SIG-M5 treated with dmso at 0.1 percent for 504 hours (cell line): ENCODE measurements around the gene PKD1L1.

Experiments used
- DNase-seq: peaks from one replicate; lab custom pipeline; 2025; ENCODE audit not compliant: unreplicated experiment; lab: John Stamatoyannopoulos, UW

PKD1L1 gene

DNA sequence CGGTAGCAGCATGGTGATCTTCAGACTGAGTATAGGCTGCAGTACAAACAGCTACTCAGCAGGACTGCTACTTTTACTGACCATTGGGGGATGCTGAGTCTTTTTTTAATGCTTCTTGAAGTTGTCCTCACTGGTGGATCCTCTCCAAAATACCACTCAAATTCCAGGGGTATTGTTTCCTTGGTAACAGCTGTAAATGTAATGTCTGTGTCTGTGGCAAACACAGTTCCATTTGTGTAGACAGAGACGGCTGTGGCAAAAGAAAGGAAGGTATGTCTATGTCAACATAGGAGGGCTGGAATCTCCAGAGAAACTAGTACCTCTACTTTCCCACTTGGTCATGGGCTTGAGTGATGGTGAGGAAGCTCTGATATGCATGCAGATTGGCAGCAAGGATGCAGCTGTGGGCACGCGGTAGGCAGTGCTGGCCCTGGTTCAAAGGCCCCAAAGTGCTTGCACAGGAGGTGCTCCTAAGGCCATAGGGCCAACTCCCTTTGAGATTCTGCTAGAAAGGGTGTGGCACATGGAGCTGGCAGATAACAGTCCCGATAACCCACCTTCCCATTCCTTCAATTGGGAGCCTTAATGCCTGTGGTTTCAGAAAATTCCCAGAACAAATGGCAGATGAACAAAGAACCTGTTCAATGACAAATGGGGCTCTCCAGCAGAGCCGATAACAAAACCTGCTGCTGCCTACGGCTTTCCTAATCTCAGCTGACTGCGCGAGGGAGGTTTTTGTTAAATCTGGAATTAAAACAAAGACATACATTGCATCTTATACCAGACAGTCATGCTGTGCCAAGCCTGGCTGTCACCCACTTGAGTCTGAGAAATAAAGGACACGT lies 43.0 kb downstream of the PKD1L1 start:
- no peak for DNase-seq

DNA sequence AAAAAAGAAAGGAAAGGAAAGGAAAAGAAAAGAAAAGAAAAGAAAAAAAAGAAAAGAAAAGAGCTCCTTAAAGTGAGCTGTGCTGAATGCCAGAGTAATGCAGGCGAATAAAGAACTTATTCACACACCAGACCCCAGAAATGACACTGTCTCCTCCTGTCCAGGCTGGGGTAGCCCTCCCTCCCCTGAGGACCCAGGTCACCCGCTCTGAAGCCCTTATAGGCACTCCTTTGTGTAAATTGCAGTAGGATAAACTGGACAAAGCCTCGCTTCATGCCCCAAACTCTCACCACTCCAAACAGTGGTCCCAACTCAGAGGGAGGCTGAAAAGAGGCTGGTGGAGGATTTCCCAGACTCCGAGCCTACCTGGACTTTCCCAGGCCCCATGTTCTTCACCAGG lies 46.3 kb downstream of the PKD1L1 start:
- DNase-seq = no peak

DNA sequence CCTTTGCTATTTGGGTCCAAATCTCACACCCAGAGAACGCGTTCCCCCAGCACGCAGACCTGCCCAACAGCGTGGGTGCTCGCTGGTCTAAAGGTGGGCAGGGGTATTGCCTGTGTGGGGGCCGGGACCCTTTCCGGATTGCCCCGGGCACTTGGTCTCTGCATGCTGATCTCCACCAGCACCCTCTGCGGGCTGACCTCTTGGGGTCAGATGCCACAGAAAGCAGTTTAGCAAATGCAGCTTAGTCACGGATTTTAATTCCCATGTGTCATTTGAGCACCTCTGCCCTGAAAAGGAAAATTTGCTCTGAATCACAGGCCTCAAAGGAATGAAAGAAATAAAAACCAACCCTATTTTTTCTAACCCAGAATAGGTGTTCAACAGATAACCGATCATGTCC lies 46.7 kb downstream of the PKD1L1 start:
- DNase-seq = no peak

DNA sequence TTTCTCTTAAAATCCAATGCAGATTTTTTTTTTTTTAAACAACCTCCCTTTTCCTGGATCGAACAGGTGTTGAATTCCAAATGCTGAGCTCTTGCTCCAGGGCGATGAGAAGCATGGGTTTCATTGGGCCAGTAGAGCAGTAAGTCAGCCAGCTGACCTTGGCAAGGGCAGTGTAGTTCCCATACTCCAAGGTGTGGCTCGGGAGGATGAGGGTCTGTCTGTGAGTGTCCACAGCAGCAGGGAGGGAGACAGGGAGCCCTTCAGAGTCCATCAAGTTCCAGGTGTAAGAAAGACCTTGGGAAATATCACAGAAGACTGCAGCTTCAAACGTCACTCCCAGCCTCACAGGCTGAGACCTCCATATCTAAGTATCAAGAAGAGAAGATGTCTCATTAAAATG lies 50.4 kb downstream of the PKD1L1 start:
- DNase-seq = no peak

DNA sequence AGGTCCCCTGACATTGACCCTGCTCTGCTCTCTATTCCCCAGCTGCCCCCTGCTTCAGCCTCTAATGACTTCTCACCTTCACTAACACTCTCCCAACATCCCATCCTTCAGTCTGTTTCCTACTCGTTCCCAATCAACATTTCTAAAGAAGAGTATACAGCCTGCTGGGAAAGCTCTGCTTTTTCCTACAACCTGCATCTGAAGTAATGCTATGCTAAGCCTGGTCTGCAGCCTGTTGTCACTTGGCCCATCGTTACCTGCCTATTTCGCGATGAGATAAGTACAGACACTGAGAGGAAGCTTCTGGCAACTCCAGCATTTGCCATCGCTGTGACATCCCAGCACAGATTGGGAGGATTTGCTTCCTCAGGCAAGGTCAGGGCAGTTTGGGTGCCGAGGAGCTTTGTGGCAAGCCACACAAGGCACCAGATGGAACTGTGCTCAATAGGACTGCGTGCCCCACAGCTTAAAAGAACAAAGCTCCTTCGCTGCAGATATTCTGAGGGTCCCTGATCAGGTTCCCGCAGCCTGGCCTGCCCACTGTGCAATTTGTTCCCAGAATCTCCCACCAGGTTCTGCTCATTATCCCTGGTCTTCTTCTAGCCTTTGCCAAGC lies 51.4 kb downstream of the PKD1L1 start:
- no peak for DNase-seq

DNA sequence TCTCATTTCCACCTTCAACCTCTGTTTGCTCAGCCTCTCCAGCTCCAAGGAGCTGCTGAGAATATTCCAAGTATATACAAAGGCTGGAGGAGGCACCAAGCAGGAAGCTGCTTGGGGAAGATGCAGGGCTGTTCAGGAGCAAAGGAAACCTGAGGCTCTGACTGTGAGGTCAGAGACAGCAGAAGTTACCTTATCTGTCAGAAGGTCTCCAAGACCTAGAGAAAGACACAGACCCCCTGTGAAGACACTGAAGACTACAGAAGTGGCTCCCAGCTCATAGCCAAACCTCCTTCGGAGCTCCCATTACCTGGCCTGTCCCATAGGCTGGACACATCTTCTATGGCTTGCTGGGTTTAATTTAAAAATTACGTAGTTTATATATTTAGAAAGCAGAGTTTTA lies 53.2 kb downstream of the PKD1L1 start:
- no peak for DNase-seq

DNA sequence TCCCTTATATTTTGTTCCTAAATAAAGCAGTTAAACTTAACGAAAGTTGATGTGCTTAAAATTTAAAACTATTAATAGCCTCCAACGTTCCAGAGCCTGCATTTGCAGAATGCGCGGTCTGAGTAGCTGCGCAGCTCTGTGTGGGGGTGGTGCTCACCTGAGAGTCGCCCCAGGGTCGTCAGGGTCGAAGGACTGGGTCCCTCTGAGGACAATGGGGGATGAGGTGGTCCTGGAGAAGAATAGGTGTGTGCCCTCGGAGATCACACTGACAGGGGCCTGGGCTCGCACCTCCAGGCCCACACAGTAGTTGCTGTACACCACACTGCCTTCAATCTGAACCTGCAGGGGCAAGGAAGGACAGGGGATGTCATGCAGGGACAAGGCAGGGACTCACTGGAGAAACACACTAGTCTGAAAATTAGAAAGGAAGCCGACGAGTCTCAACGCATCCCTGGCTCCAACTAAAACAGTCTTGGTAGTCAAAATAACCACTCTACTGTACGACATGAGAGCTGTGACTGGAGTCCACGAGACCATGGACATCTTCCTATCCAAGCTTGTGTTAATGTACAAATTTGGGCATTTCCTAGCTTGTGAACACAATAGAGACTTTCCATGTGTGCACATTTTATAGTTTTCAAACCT lies 54.4 kb downstream of the PKD1L1 start:
- DNase-seq = no peak

DNA sequence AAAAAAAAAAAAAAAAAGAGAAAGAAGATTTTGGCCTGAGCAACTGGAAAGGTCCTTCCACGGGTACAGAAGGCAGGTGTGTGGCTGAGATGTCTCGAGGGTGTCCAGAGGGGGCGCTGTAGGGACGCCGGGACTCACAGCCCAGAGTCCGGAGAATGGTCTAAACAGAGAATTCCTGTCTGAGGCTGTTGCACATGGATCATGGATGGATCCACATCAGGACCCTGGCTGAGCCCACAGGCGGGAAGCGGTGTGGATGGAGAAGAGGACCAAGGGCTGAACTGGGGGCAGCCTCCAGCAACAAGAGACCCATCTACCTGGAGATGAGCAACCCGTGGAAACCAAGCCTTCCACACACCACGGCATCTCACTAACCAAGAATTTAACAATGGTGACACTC lies 55.0 kb downstream of the PKD1L1 start:
- DNase-seq = no peak

DNA sequence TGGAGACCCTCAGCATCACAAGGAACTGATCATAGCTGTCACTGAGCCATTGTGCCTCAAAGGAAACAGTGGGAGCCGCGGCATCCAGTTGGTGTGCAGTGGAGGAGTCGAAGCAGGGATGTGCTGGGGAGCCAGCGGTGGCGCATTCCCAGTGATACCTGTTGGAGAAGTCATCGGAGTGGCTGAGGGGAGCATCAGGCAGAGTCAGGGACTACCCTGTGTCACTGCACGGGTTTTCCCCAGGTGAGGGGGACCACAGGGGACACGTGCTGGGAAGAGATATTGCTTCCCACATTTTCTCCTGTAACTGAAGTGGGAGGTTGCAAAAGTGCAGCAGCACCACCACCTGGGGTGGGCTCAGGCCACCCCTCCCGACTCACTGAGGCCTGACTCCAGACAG lies 57.7 kb downstream of the PKD1L1 start:
- DNase-seq = no peak

DNA sequence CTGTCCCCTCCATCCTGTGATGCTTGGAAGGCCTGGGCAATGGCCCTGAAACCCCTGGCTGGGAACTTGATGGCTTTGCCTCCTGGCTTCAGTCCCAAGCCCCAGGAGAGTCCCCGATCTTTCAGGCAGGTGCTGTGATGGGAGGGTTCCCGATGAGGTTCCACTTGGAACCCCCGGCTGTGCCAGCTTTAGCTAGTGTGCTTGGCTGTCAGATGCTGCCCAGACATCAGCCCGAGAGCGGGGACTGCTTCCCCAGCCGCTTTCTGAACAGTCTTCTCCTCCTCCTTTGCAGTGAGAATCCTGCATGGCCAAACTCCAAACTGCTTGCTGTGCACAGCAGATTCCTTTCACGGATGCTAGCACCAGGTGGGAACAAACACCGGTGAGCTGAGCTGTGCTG lies 58.1 kb downstream of the PKD1L1 start:
- DNase-seq = no peak

DNA sequence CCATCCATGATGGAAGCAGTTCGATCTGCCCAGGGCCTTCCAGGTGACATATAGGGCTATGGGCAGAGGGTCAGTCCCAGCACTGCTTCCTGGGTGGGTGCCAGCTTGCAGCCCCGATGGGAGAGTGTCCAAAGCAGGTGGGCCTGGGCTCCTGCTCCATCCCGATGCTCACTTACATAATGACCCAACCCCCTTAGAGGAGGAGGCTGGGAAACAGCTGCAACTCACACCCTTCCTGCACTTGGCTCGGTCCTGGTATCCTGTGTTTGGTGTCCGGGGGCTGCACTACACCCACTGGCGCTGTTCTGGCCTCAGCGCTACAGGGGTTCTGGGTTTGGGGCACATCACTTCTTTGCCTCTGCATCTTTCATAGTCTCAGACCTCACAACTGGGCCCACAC lies 58.5 kb downstream of the PKD1L1 start:
- DNase-seq = no peak

DNA sequence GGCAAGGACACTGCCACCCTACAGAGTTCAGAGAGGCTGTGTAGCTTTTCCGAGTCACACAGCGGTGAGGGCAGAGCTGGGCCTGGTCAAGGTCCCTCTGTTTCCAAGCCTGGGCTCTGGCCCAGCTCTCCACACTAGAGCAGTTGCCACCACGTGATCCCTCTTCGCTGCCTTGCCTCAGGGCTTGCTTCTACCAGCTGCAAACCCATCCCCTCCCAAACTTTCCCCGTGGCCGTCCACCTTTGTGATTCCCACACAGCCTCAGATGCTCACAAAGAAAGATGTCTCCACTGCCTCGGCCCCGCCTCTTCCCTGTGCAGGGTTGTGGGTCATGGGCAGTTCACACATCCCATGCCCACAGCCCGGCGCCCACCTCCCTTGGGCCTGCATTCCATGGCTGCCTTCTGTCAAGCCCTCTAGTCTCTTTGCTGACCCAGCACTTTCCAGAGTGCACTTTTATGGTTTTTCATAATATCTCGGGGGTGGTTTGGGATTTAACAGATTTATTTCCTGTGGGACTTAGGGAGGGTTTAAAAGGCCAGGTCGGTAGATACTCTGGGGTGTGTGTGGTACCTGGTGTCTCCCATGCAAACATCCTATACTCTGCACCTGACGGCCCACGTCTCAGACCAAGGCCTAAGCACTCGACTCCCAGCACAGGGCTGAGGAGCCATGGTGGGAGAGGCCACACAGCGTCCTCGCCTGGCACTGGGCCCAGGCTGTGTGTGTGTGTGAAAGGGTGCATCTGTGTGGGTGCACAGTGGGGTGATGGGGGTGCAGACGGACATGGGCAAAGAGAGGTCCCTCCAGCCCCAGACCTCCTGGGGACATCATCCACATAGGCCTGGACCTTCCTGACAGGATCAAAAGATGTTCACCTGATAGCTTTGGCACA lies 59.6 kb downstream of the PKD1L1 start:
- DNase-seq = no peak

DNA sequence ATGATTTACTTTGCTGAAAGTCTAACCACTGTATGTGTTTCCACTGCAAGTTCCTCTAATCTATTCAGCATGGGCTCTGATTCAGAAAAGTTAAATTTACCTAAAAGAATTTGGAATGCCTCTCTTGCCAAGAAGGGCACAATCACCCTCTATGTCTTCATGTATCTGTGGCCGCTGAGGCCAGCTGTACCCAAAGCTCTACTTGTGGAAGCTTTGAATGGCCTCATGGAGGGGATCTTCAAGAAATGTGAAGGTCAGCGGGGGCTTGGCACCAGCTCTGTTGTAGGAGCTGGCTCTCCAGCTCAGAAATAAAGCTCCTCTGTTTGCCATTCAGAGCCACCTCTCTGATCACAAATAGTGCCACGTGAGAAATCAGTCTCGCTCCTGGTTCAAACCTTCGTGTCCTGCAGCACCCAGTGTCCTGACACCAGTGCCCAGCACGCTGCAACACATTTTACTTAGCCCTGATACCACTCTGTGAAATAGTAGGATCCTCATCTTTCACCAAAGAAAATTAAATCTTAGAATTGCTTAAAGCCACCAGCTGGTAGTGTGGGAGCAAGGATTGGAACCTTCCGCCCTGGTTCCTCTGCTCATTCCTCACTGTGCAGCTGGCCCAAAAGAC lies 61.1 kb downstream of the PKD1L1 start:
- DNase-seq = no peak

DNA sequence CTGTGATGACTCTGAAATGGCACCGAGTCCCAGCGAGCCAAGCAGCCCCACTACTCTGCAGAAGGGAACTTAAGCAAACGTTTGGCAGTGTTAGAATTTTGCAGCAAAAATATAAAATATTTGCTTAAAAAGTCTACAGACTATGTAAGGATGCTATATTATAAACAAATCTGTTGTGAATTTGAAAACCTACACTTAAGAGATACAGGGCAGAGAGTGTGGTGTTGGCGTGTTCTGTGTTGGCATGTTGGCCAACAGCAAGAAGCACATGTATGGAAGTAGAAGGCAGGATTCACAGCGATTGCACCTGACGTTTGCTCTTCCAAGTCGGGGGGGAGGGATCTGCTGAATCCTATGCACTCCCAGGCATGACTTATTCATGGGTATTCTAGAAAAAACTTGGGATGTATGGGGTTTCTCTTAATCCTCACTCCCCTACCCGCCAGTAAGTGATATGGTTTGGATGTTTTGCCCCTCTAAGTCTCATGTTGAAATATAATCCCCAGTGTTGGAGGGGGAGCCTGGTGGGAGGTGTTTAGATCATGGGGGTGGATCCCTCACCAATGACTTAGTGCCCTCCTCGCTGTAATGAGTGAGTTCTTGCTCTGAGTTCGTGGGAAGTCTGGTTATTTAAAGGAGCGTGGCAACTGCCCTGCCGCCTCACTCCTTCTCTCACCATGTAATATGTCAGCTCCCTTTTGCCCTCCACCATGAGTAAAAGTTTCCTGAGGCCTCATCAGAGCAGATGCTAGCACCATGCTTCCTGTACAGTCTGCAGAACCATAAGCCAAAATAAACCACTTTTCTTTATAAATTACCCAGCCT lies 62.1 kb downstream of the PKD1L1 start:
- DNase-seq = no peak

DNA sequence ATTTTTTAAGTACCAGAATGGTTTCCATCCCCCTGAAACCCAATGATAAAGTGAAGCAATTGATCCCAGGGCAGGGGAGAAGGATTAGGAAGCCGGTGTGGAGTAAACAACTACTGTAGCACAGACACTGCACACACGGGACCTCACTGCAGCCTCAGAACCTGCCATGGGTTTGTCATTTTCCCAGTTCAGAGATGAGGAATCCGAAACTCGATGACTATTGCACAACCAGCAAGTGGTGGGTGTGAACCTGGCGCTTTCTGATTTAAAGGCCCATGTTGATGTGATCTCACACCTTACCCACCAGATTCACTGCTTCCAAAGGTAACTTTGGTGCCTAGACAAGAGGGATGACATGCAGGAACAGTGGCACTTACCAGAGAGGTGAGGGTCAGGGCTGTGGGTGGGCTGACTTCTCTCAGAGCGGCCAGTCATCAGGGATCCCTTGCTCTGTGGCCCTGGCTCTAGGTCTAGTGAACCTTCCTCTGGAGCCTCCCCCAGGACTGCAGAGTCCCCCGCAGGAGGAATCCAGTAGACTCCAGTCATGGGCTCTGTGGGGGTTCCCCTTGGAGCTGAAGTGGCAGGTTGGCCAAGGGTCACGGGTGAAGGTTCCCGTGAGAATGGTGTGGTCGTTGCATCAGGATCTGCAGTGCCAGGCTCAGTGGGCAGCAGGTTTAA lies 62.8 kb downstream of the PKD1L1 start:
- DNase-seq = no peak

DNA sequence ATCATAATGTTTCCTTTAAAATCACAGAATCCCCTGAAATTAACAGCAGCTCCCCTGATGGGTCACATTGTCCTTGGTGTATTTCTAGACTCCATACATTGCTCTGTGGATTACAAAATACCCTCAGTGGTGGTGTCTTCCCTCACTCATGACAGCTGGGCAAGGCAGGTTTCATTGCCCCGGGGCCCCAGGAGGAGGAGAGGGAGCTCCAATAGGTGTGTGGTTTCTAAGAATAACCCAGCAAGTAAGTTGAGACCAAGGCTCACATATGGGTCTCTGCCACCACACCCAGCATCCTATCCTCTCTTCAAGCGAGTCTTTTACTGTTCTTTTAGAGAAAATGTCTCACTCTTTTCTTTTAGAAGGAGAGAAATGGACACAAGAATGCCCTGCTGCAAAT lies 63.6 kb downstream of the PKD1L1 start:
- DNase-seq = no peak

DNA sequence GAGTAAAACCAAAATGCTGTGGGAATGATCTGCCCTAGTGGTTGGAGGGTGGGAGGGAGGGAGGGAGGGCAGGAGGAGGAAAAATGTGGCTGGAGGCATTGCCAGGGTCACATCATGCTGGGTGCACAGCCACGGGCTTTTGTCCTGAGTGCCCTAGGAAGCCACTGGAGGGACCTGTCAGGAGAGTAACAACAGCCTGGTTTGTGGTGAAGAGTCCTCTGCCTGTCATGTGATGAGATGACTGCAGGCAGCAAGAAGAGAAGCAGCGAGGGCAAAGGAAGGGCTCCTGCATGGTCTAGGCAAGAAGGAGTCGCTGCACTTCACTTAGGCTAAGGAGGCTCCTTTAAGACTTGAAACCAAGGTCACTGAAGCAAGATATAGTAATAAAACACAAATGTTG lies 65.6 kb downstream of the PKD1L1 start:
- DNase-seq = no peak

DNA sequence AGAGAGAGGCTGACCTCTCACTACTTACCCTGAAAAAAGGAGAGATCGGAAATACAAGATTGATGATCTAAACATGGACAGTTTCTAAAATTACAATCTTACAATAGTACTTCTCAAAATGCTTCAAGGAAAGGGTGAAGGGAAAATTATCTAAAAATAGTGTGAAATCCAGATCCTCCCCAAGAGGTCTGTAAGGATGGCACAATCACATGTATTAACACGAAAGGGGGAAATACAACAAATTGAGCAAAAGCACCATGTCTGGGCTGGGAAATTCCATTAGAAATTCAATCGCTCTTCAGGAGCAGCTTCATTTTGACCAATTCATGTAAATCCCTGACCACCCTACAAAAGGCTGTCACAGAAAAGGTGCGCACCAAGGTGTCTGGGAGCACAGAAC lies 67.0 kb downstream of the PKD1L1 start:
- DNase-seq = no peak

DNA sequence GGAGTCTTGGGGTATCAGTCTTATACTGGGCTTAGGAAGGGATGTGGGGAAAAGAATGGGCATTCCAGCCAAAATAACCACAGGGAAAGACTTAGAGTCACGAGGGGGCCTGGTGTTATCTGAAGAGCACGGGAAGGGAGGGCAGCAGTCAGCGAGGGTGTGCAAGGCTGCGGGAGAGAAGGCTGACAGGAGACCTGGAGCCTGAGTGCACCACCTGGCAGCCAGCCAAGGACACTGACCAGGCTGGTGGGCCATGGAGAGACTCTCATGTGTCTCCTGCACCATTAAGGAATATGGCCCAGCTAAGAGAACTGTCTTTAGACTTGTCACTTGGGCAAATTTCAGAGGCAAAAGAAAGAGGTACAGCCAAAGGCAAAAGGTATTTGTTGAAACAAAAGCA lies 69.6 kb downstream of the PKD1L1 start:
- no peak for DNase-seq
